Measurements from ENCODE around the gene PFKM.
A peak's percentile ranks its signal among the peaks of the same experiment; 100 is the strongest.

The PFKM gene

GRCh38 chr12:48183091-48183875, 64.1 kb downstream of the PFKM start, which contains the start of gene CCDC184:
TSS of gene CCDC184 (plus strand) at chr12:48183644. CDS start at chr12:48184123, 479 bp downstream.
- Histone ChIP-seq H3K9me3 (replicated peaks; ENCODE audit: insufficient read depth, low read length) (no peaks in the 10 kb centered on the region), H2AFZ (ENCODE audit: low read length) (peak within 1 kb of the TSS; percentile 90), H3F3A (ENCODE audit: insufficient read depth, low read length) (no peaks in the 10 kb centered on the region), H3K79me2 (ENCODE audit: low read length) (no peaks in the 10 kb centered on the region), H3K9me2 (replicated peaks; ENCODE audit: insufficient read depth, low read length) (no peaks in the 10 kb centered on the region), H3K9ac (ENCODE audit: low read length) (peak within 1 kb of the TSS; percentile 43; the same call in 1 of the 2 replicates), H3K4me2 (ENCODE audit: low read depth, low read length) (peak within 1 kb of the TSS; percentile 86), H4K20me1 (ENCODE audit: insufficient read depth, low read length) (no peaks in the 10 kb centered on the region), H3K4me1 (ENCODE audit: low read length) (peaks cover 15% of the 10 kb centered on the region), H3K27me3 (replicated peaks; ENCODE audit: insufficient read depth, low read length) (peaks cover 16% of the 10 kb centered on the region), H3K36me3 (replicated peaks; ENCODE audit: insufficient read depth, low read length) (no peaks in the 10 kb centered on the region), H3K27ac (ENCODE audit: low read length) (no peak within 1 kb of the TSS), H3K4me3 (ENCODE audit: low read length) (peak within 1 kb of the TSS; percentile 93)
- TF ChIP-seq EZH2 (optimal IDR thresholded peaks at IDR 0.05; ENCODE audit: low read depth, low read length) (no peak), EZH2phosphoT487 (IDR thresholded peaks at IDR 0.05; ENCODE audit: low read length) (no peak)
- TF ChIP-seq, protein P1, sequence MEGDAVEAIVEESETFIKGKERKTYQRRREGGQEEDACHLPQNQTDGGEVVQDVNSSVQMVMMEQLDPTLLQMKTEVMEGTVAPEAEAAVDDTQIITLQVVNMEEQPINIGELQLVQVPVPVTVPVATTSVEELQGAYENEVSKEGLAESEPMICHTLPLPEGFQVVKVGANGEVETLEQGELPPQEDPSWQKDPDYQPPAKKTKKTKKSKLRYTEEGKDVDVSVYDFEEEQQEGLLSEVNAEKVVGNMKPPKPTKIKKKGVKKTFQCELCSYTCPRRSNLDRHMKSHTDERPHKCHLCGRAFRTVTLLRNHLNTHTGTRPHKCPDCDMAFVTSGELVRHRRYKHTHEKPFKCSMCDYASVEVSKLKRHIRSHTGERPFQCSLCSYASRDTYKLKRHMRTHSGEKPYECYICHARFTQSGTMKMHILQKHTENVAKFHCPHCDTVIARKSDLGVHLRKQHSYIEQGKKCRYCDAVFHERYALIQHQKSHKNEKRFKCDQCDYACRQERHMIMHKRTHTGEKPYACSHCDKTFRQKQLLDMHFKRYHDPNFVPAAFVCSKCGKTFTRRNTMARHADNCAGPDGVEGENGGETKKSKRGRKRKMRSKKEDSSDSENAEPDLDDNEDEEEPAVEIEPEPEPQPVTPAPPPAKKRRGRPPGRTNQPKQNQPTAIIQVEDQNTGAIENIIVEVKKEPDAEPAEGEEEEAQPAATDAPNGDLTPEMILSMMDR (IDR thresholded peaks at IDR 0.05; ENCODE audit: low read length), result peak; percentile 48
- peak; percentile 78 for DNase-seq

GRCh38 chr12:48183876-48184548, 64.8 kb downstream of the PFKM start:
- Histone ChIP-seq H3K9ac (ENCODE audit: low read length) (peak overlapping the region; percentile 43; the same call in 1 of the 2 replicates), H3K9me3 (replicated peaks; ENCODE audit: insufficient read depth, low read length) (no peaks in the 10 kb centered on the region), H2AFZ (ENCODE audit: low read length) (peak overlapping the region; percentile 90), H3K9me2 (replicated peaks; ENCODE audit: insufficient read depth, low read length) (no peaks in the 10 kb centered on the region), H3K27ac (ENCODE audit: low read length) (no peak overlapping the region), H3K4me2 (ENCODE audit: low read depth, low read length) (peak overlapping the region; percentile 86), H3K79me2 (ENCODE audit: low read length) (no peaks in the 10 kb centered on the region), H3F3A (ENCODE audit: insufficient read depth, low read length) (no peaks in the 10 kb centered on the region), H4K20me1 (ENCODE audit: insufficient read depth, low read length) (no peaks in the 10 kb centered on the region), H3K27me3 (replicated peaks; ENCODE audit: insufficient read depth, low read length) (peaks cover 16% of the 10 kb centered on the region), H3K4me1 (ENCODE audit: low read length) (peaks cover 15% of the 10 kb centered on the region), H3K4me3 (ENCODE audit: low read length) (peak overlapping the region; percentile 93), H3K36me3 (replicated peaks; ENCODE audit: insufficient read depth, low read length) (no peaks in the 10 kb centered on the region)
- TF ChIP-seq EZH2 (optimal IDR thresholded peaks at IDR 0.05; ENCODE audit: low read depth, low read length) (no peak), EZH2phosphoT487 (IDR thresholded peaks at IDR 0.05; ENCODE audit: low read length) (no peak)
- TF ChIP-seq, protein P1 (IDR thresholded peaks at IDR 0.05; ENCODE audit: low read length), result no peak
- no peak for DNase-seq

- H3K9me3 ChIP-seq (replicated peaks; ENCODE audit: insufficient read depth, low read length), result no peaks in the 10 kb centered on the region
- no peak overlapping the region for H3K4me2 ChIP-seq (ENCODE audit: low read depth, low read length)
- no peak overlapping the region for H3K4me3 ChIP-seq (ENCODE audit: low read length)
Observed at GRCh38 chr12:48184549-48184922, 65.4 kb downstream of the PFKM start.

More at GRCh38 chr12:48184549-48184922, 65.4 kb downstream of the PFKM start:
- Histone ChIP-seq H3K27ac (ENCODE audit: low read length) (no peak overlapping the region), H4K20me1 (ENCODE audit: insufficient read depth, low read length) (no peaks in the 10 kb centered on the region), H3K36me3 (replicated peaks; ENCODE audit: insufficient read depth, low read length) (no peaks in the 10 kb centered on the region), H3K27me3 (replicated peaks; ENCODE audit: insufficient read depth, low read length) (peaks cover 16% of the 10 kb centered on the region), H3K9me2 (replicated peaks; ENCODE audit: insufficient read depth, low read length) (no peaks in the 10 kb centered on the region), H3F3A (ENCODE audit: insufficient read depth, low read length) (no peaks in the 10 kb centered on the region), H3K9ac (ENCODE audit: low read length) (no peak overlapping the region), H2AFZ (ENCODE audit: low read length) (no peak overlapping the region), H3K4me1 (ENCODE audit: low read length) (peaks cover 15% of the 10 kb centered on the region), H3K79me2 (ENCODE audit: low read length) (no peaks in the 10 kb centered on the region)
- TF ChIP-seq, protein P1 (IDR thresholded peaks at IDR 0.05; ENCODE audit: low read length), result no peak
- TF ChIP-seq EZH2 (optimal IDR thresholded peaks at IDR 0.05; ENCODE audit: low read depth, low read length), result no peak
- TF ChIP-seq EZH2phosphoT487 (IDR thresholded peaks at IDR 0.05; ENCODE audit: low read length), result no peak
- DNase-seq, result no peak
